Measurements from ENCODE around the gene GMPPB.
"Not testable (repeated sequence)": the region's sequence is repeated elsewhere in the genome, so short reads cannot be mapped to it uniquely, and the experiment has no call there.

Gene GMPPB

DNA sequence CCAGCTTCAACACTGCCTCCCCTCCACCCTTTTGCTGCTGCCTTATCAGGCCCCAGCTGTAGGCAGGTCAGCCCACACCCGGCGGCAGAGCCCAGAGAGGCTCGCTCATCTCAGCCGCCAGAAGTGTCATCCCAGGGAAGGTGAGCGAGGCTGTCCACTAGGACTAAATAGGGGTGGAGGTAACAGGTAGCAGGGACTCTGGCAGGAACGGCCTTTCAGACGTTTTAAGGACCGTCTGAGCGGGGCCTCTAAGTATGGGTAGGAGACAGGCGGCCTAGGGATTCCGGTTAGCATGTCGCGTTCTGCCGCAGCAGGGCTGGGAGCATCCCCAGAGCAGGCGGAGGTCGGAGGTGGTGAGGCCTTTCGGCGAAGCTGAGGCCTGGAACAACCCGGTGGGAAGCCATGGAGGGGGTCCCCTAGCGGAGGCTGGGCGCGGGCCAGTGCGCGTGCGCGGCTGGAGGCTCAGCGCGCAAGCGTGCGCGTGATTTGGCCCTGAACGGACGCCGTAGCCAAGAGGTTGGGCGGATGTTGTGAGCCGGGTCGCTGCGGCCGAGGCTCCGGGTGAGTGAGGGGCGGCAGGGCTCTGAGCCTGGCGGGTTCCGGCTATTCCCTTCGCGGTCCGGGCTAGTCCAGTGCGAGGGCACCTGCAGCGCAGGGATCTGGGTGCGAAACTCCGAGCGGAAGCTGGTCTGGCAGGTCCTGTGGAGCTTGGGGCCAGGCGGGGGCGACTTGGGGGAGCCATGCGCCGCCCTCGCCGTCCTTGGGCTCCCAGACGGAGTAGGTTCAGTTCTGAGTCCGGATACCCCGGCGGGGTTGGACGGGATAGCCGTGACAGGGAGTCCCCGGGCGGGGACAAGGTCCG, 34.5 kb downstream of the GMPPB start, which contains the start of the genes MST1 and RNF123:
MST1 (minus strand) TSS at position 429 of the 862 bp plus-strand sequence. CDS start 783 bp downstream, outside the sequence.
RNF123 (plus strand) TSS at position 512 of the 862 bp plus-strand sequence. CDS start 1,609 bp downstream, outside the sequence.
- DNase-seq, result no peak

DNA sequence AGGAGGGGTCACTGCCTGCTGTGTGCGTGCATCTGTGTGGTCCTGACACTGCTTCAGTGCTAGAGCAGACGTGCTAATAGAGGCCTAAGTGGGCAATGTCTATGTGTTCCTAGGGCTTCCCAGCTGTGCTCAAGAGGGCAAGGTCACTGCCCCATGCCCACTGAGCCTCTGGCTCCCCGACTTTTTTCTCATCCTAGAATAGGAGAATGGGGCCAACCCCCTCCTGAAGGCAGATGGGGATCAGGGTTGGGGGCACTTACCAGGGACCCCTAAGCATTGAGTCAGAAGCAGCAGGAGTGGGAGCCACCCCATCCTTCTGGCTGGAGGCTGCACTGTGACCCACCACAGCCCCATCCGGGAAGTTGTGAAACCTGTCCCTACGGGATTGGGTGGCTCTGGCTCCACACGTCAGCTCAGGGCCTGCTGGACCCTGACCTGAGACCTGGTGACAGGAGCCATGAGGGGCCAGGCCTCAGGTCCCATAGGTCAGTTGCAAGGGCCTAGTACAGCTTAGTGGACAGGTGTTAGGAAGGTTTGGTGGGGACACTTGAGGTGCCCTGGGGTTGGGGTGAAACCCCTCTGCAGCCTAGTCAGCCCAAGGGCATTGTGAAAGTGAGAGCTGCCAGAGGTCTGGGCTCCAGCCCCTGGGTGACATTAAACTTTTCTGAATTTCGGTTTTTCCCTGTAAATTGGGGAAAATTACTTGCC, 35.3 kb downstream of the GMPPB start:
- not testable (repeated sequence) for DNase-seq

DNA sequence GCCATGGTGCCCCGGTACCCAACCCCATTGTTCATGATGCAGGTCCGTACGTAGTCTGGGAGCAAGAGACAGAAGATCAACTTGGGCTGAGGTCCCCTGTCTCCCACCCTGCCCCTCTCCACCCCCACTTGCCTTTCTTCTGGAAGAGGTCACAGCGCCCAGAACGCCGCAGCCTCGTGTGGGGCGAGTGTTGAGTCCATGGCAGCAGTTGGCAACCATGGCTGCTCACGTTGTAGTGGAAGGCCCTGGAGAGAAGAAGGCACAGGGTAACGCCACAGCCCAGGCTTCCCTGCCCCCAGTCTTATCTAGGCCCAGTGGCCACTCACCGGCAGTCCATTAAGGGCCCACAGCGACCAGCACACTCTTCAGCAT, 36.3 kb downstream of the GMPPB start:
- DNase-seq, result not testable (repeated sequence)

DNA sequence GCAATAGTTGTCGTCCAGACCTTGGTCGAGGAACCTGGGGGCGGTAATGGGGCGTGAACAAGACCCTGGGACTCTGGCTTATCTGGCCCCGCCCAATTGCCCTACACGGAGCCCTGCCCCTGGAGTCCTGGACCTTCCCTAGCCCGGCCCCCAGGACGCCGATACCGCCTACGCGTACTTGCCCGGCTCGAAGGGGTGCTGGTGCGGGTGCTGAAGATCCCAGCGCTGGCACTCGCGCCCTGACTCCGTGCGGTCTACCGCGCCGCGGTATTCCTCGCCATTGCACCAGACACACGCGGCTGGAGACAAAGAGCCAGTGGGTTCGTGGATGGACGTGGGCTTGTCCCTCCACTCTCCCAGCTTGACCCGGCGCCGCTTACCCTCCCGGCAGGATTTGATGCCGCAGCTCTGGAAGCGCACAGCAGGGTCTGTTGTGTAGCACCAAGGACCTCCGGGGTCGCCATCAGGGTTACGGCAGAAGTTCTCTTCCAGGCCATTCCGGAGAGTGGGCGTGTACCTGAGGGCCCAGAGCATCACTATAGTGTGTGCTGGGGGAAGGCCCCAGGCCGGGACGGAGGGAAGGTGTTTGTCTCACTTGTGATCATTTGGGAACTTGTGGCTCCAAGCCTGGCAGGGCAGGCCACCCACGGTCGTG, 36.9 kb downstream of the GMPPB start:
- not testable (repeated sequence) for DNase-seq

DNA sequence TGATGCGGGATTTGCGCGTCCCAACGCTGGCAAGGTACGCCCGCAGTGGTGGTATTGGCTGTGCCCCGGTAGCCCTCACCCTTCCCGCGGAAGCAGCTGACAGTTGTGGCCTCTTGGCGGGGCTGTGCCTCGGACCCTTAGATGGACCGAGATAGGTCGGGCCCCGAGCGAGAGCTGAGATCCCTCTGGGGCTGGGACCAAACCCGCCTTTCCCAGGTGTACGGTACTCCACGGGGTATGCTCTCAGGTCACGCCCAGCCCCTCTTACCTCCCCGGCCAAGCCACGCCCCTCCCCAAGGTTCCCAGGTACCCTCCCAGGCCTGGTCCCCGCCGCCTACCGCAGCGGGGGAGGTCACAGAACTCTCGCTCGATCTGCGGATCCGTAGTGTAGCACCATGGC, 37.4 kb downstream of the GMPPB start:
- not testable (repeated sequence) for DNase-seq

DNA sequence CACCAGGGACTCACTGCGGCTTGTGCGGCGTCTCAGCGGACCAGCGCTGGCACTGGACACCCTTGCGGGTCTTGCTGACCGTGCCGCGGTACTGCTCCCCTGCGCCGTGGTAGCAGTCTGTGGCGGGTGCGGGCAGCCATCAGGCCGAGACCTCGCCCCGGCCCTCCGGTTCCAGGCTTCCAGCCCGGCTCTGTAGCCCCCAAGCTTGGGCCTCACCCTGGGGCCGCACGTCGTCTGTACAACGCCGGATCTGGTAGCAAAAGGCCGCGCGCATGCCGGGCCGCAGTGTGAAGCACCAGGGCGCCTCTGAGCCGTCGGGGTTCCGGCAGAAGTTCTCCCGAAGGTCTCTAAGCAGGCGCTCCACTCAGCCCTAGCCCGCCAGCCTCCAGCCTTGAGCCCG, 37.9 kb downstream of the GMPPB start:
- not testable (repeated sequence) for DNase-seq

DNA sequence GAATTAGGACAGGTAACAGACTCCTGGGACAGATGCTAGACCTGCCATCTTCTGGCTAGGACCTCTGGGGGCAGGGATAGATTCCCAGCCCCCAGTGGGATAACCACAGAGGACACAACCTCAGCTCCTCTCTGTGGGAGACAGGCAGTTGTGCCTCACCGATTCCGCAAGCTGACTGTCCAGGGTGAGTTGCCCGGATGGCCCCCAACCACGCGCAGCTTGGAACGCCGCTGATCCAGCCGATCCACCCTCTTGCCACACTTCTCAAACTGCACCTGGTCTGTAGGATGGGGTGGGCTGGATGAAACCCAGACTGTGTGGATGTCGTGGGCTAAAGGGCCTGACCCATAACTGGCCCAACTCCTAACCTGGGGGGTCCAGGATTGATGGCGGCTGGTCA, 38.6 kb downstream of the GMPPB start:
- DNase-seq, result not testable (repeated sequence)

DNA sequence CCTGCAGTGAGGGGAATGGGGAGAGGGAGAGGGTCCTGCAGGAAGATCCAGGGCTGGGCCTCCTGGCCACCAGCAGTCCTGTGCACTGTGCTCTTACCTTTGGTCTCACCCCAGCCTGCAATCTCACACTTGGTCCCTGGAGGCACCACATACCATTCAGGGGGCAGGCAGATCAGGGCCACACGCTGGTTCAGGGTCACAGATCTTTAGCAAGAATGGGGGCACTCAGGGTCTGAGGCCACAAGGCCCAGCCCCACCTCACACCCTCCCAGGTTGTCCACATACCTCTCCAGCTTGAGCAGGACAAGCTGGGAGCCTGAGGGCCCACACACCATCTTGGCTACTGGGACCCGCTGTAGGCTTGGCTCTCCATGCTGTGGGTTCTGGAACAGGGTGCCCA, 39.3 kb downstream of the GMPPB start:
- DNase-seq, result not testable (repeated sequence)

DNA sequence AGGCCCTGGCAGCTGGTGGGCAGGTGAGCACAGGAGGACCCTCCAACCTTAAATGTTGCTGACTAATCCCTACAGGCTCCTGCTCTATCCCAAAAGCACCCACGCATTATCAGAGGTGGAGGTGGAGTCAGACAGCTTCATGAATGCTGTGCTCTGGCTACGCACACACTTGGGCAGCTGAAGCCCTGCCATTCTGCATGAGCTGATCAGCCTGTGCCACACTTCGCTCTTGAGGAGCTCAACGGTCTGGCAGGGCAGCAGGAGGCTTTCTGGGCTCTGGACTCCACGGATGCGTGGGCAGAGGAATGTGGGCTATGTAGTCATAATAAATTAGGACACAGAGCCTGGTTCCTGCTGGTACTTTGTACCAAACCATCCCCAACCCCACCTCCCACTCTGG, 40.6 kb downstream of the GMPPB start:
- DNase-seq, result no peak

DNA sequence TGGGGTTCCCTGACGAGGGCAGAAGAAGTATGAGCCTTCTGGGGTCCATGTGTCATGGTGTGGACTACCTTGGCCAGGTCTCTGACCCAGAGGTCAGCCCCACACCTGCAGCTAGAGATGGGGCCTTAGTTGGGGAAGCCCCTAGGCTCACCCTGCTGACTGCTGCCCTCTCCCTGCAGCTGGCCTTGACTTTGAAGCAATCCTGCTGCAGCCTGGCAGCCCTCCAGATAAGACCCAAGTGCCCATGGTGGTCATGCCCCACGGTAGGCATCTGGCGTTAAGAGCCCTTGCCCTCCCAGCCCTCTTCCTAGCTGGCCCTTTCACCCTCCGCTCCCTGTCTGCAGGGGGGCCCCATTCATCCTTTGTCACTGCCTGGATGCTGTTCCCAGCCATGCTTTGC, 42.2 kb downstream of the GMPPB start:
- no peak for DNase-seq

DNA sequence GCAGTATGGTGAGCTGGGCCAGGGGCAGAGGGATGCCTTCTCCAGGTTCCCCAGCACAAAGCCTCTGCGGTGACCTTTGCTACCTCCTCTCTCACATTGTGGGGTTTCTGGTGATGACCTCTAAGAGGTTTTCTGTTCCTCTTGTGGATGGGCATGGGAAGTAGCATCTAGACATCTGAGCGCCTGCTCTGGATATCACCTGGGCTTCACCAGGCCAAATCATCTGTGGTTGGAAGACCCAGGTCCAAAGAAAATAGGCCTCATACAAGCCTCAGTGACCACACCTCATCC, 42.6 kb downstream of the GMPPB start:
- no peak for DNase-seq

DNA sequence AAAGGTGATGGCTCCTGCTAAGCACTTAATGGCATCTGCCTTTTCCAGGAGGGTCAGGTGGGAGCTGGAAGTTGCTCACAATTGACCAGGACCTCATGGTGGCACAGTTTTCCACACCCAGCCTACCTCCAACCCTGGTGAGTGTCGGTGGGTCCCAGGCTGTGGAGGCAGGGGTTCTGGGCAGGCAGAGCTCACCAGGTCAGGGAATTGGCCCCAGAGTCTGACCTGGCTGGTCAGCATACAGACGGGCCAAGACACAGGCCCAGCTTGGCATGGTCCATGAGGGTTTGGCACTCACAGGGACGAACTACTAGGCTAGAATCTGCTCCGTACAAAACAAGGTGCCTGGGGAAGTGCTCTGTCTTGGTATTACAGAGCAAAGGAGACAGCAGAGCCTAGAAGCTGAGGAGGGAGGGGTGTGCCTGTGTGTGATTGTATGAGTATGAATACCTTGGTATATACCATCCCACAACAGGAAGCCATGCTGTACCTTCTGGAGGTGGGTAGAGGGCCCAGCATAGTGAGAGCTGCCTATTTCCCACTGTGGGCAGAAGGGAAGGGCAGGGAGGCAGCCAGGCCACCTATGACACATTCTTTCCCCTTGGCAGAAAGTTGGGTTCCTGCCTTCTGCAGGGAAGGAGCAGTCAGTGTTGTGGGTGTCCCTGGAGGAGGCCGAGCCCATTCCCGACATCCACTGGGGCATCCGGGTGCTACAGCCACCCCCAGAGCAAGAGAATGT, 43.1 kb downstream of the GMPPB start:
- DNase-seq, result no peak

DNA sequence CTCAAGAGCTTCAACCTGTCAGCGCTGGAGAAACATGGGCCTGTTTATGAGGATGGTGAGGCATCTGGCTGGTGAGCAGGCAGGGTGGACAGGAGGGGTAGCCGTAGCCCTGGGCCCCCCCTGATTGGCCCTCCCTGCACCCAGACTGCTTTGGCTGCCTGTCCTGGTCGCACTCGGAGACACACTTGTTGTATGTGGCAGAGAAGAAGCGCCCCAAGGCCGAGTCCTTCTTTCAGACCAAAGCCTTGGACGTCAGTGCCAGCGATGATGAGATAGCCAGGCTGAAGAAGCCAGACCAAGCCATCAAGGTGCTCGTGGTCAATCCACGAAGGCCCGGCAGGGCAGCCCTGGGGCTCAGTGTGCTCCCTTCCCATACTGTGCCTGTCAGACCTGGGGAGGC, 47.8 kb downstream of the GMPPB start:
- no peak for DNase-seq

DNA sequence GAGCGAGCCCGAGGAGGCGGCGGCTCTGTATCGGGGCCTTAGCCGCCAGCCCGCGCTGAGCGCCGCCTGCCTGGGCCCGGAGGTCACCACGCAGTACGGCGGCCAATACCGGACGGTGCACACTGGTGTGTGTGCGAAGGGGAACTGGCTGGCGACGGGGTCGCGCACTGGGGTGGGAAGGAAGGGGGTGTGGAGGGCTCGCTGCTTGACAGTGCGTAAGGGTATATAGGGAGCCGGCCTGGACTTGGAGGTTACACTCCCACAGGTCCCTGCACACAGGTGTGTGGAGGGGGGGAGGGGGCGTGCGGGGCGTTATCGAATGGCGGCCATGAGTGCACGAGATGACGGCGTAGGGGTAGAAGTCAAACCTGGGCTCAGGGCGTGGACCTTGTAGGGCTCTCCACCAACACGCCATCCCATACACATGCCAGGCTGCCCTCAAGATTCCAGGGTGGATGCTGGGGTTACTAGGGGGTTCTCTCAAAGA, 49.2 kb downstream of the GMPPB start:
- DNase-seq, result no peak

DNA sequence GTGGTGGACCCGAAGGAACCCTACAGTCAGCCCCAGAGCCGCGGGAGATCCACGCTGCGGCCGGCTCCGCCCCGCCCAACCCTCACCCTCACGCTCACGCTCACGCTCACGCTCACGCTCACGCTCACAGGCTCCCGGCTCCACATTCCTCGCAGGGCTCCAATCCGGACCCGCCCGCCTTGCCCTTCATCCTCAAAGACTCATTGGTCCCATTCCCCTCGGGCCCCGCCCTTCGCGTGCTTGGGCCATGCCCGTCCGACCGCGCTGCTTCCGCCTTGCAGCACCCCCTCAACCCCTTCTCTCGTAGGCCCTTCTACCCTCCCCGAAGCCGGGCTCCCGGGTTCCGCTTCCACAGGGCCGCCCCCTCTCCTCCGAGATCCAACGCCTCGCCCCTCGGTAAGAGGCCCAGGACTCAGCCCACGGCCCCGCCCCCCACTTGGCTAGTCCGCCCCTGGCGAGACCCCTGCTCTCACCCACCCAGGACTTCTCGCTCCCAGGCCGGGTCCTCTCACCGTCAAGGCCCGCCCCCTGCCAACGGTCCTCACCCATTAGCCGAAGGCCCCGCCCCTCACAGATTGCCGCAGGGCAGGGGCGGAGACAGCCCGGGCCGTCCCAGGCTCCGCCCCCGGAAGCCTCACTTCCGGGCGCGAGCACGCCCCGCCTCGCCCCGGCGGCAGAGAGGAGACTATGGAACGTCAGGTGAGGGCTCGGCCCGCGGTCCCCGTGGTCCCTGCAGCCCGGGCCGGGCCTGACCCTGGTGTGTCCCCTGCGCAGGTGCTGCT, 49.8 kb downstream of the GMPPB start, which contains the start of gene APEH:
APEH (plus strand) TSS at position 637 of the 782 bp plus-strand sequence; CDS start at position 688, 51 bp downstream.
- no peak for DNase-seq

DNA sequence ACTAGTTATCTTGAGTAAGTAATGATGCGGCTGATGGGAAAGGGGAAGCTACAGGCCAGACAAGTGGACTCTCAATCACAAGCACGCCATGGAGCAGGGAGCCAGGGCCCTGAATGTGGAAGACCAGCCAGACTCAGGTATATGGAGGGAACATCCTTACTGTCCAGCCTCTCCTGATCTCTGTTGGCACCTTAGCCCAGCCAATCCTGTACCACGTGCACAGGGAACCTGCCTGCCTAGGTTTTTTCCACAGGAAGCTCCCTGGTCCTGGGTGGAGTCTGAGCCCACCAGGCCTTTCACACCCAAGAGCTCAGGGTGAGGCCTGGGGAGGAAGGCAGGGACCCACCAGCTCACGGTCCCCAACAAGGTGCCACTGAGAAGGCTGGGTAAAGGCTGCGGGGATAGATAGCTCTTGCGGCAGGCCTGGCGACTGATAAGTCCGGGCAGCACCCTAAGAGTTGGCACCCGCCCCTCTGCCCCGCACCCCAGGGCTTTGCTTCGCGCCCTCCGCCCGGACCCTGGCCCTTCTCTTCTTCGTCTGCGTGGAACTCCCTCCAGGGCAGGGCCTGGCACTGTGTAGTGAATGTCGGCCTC, 50.5 kb downstream of the GMPPB start:
- no peak for DNase-seq

DNA sequence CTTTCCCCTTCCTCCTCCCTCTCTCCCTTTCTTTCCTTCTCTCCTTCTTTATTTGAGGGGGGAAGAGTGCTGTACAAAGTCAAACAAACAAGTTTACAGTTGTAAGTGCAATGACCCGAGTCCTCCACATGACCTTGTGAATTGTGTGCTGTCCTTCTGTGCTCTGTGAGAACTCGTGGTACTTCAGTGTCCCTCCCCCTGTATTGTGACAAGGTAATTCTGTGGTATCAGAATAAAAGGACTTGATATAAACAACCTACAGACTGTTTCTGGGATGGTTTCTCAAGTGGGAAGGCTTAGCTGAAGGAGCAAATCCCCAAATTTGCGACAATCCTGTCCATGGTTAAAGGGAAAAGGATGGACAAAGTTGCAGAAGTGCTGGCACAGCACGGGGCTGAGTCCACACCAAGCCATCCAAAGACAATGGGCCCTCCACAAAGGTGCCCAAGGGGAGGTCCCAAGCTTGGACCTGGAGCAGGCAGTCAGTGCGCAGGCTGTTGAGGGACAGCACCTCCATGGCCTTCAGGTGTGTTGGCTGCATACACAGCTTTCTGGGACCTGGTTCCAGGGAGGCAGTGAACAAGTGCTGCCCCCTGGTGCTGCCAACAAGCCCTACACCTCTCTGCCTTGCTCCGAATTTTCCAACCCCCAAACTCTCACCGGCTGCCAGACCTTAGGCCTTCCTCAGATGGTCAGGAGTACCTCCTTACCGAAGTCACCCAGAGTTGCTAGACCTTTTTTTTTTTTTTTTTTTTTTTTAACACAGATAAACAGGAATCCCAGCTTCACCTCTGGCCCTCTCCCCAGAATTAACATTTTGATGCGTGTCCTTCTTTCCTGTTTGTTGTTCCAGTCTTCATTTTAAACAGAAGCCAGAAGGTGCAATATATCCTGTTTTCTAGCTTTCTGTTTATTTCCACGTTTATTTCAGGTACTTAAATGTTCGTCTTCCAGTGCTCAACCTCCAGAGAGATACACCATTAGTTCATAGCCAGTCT, 52.2 kb downstream of the GMPPB start:
- DNase-seq, result no peak

DNA sequence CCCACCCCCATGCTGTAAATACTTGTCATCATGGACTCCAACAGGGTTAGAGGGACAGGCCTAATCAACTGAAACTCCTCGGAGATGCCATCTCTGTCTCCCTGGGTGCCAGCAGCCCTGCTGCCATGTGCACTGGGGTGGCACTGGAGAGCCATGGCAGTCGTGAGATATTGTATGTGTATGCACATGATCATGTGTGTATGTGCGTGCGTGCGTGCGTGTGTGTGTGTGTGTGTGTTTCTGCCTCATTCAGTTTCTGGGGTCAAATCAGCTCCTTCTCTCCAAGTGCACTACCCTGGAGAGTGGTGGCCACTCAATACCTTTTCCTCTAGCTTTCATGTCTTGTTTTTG, 52.8 kb downstream of the GMPPB start:
- no peak for DNase-seq
